SK-N-SH treated with all-trans-retinoic acid at 6 μM for 48 hours (cell line): Measurements from ENCODE around the gene RAB3A.
A peak's percentile ranks its signal among the peaks of the same experiment; 100 is the strongest.

Source experiments
- ATAC-seq: fragments of 200-7000 bp; cut with Tn5 transposase; 3 replicates; pipeline ENCODE4 v1.9.1; 2020; ENCODE audit warnings: mild to moderate bottlenecking, moderate library complexity
- ARNTL ChIP-seq: fragments of 450-650 bp; formaldehyde crosslinking; IDR thresholded peaks from 2 replicates; pipeline ENCODE4 v1.5.0; 2020; ENCODE audit warnings: low read depth, mild to moderate bottlenecking, moderate library complexity, borderline replicate concordance
- BACH2 ChIP-seq: fragments of 250-450 bp; sonication (Bioruptor Pico); IDR thresholded peaks from 2 replicates; pipeline ENCODE4 v1.9.0; 2021; ENCODE audit warnings: mild to moderate bottlenecking, borderline replicate concordance
- ESRRG ChIP-seq: fragments of 250-450 bp; sonication (Bioruptor Pico); IDR thresholded peaks from 2 replicates; pipeline ENCODE4 v1.6.1; 2021; ENCODE audit warnings: mild to moderate bottlenecking
- GLIS3 ChIP-seq: fragments of 250-450 bp; sonication (Bioruptor Pico); IDR thresholded peaks from 2 replicates; pipeline ENCODE4 v1.5.0; 2020; ENCODE audit warnings: mild to moderate bottlenecking, moderate library complexity
- ISL1 ChIP-seq: fragments of 250-450 bp; sonication (Bioruptor Pico); IDR thresholded peaks from 2 replicates; pipeline ENCODE4 v2.1.2; 2022; ENCODE audit warnings: mild to moderate bottlenecking, moderate library complexity
- OSR1 ChIP-seq: fragments of 250-450 bp; sonication (Bioruptor Pico); IDR thresholded peaks from 2 replicates; pipeline ENCODE4 v1.8.0; 2022; ENCODE audit warnings: moderate library complexity, mild to moderate bottlenecking, inconsistent platforms
- RARB ChIP-seq: fragments of 250-450 bp; sonication (Bioruptor Pico); IDR thresholded peaks from 2 replicates; pipeline ENCODE4 v1.8.0; 2021; ENCODE audit warnings: mild to moderate bottlenecking, moderate library complexity
- SNAI2 ChIP-seq: fragments of 250-450 bp; sonication (Bioruptor Pico); IDR thresholded peaks from 2 replicates; pipeline ENCODE4 v1.5.0; 2020; ENCODE audit warnings: mild to moderate bottlenecking, moderate library complexity
- TCF4 ChIP-seq: fragments of 250-450 bp; sonication (Bioruptor Pico); IDR thresholded peaks from 2 replicates; pipeline ENCODE4 v1.8.0; 2021; ENCODE audit warnings: mild to moderate bottlenecking, moderate library complexity, borderline replicate concordance
- TOX ChIP-seq: fragments of 250-450 bp; sonication (Bioruptor Pico); IDR thresholded peaks from 2 replicates; pipeline ENCODE4 v1.8.0; 2021; ENCODE audit warnings: mild to moderate bottlenecking, moderate library complexity, borderline replicate concordance
- ZC3H10 ChIP-seq: fragments of 250-450 bp; sonication (Bioruptor Pico); IDR thresholded peaks from 2 replicates; pipeline ENCODE4 v1.5.1; 2021; ENCODE audit warnings: mild to moderate bottlenecking, moderate library complexity
- ZFP3 ChIP-seq: fragments of 250-450 bp; sonication (Bioruptor Pico); IDR thresholded peaks from 2 replicates; pipeline ENCODE4 v1.5.0; 2020; ENCODE audit warnings: mild to moderate bottlenecking, moderate library complexity
- ZFP30 ChIP-seq: fragments of 450-650 bp; formaldehyde crosslinking; IDR thresholded peaks from 2 replicates; pipeline ENCODE4 v1.5.0; 2022; ENCODE audit warnings: mild to moderate bottlenecking, moderate library complexity
- ZNF565 ChIP-seq: fragments of 450-650 bp; formaldehyde crosslinking; conservative IDR thresholded peaks from 2 replicates; pipeline ENCODE4 v1.5.0; 2020; ENCODE audit warnings: low read depth, mild to moderate bottlenecking, moderate library complexity
- ZNF70 ChIP-seq: fragments of 450-650 bp; formaldehyde crosslinking; IDR thresholded peaks from 2 replicates; pipeline ENCODE4 v1.5.0; 2020; ENCODE audit warnings: mild to moderate bottlenecking, moderate library complexity
- ZNF8 ChIP-seq: fragments of 450-650 bp; formaldehyde crosslinking; IDR thresholded peaks from 2 replicates; pipeline ENCODE4 v1.5.0; 2020; ENCODE audit warnings: mild to moderate bottlenecking, moderate library complexity
- TF ChIP-seq, protein P1 (sequence below): fragments of 250-450 bp; sonication (Bioruptor Pico); IDR thresholded peaks from 2 replicates; pipeline ENCODE4 v1.5.0; 2020; ENCODE audit warnings: mild to moderate bottlenecking, moderate library complexity
- TF ChIP-seq, protein P2 (sequence below): fragments of 250-450 bp; sonication (Bioruptor Pico); IDR thresholded peaks from 2 replicates; pipeline ENCODE4 v1.5.1; 2021; ENCODE audit warnings: mild to moderate bottlenecking, moderate library complexity
- TF ChIP-seq, protein P3 (sequence below): fragments of 250-450 bp; sonication (Bioruptor Pico); IDR thresholded peaks from 2 replicates; pipeline ENCODE4 v1.5.1; 2020; ENCODE audit warnings: low read depth, mild to moderate bottlenecking, moderate library complexity
- TF ChIP-seq, protein P4 (sequence below): fragments of 250-450 bp; sonication (Bioruptor Pico); IDR thresholded peaks from 2 replicates; pipeline ENCODE4 v1.8.0; 2021; ENCODE audit warnings: low read depth, mild to moderate bottlenecking, moderate library complexity, borderline replicate concordance

RAB3A gene

DNA sequence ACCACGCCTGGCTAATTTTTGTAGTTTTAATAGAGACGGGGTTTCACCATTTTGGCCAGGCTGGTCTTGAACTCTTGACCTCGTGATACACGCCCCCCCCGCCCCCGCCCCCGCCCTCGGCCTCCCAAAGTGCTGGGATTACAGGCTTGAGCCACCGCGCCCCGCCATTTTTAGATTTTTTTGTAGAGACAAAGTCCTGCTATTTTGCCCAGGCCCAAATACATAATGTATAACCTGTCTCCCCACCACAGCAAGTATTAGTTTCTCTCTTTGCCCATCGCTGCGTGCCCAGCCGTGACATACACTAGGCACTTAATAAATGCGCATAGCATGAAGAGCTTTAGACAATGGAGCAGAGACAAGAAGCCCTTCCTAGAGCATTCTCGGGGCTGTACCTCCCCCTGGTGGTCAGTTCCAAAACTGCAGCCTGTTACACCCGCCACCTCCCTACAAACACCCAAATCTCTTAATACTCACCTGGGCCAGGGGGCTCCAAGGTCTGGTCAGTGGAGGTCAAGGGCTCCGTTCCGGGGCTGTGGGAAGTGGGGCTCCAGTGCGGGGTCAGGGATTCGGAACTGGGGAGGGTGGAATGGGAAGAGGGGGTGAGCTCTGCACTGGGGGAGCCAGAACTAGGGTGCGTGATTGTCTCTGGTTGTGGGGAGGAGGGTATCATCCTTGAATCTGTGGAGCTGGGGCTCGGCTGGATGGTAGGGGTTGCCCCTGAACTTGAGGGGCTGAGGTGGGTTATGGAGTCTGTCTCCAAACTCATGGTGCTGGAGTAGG lies 47.9 kb upstream of the RAB3A start:
- TF ChIP-seq ISL1 (CRISPR knock-in tag) = no peak
- TF ChIP-seq TCF4 (CRISPR knock-in tag) = no peak
- TF ChIP-seq ZNF70 (CRISPR knock-in tag) = no peak
- TF ChIP-seq SNAI2 (CRISPR knock-in tag) = no peak
- no peak for TF ChIP-seq ZFP30 (CRISPR knock-in tag)
- ATAC-seq = peak; percentile 82

DNA sequence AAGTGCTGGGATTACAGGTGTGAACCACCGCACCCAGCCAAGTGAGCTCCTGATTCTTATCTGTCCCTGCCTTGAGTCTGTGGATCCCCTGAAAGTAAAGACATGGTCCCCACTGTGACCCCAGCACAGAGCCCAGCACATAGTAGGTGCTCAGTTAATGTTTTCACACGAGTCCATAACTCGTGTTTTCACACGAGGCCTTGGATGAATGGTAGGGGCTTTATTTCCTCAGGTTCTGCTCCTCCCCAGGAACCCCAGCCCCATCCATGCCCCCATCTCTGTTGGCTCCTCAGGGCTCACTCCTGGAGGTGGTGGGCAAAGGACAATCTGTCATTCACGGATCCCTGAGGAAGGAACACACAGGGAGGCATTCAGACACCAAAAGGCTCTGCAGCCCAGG lies 46.0 kb upstream of the RAB3A start:
- TF ChIP-seq ESRRG (CRISPR knock-in tag) = no peak
- TF ChIP-seq, protein P1, sequence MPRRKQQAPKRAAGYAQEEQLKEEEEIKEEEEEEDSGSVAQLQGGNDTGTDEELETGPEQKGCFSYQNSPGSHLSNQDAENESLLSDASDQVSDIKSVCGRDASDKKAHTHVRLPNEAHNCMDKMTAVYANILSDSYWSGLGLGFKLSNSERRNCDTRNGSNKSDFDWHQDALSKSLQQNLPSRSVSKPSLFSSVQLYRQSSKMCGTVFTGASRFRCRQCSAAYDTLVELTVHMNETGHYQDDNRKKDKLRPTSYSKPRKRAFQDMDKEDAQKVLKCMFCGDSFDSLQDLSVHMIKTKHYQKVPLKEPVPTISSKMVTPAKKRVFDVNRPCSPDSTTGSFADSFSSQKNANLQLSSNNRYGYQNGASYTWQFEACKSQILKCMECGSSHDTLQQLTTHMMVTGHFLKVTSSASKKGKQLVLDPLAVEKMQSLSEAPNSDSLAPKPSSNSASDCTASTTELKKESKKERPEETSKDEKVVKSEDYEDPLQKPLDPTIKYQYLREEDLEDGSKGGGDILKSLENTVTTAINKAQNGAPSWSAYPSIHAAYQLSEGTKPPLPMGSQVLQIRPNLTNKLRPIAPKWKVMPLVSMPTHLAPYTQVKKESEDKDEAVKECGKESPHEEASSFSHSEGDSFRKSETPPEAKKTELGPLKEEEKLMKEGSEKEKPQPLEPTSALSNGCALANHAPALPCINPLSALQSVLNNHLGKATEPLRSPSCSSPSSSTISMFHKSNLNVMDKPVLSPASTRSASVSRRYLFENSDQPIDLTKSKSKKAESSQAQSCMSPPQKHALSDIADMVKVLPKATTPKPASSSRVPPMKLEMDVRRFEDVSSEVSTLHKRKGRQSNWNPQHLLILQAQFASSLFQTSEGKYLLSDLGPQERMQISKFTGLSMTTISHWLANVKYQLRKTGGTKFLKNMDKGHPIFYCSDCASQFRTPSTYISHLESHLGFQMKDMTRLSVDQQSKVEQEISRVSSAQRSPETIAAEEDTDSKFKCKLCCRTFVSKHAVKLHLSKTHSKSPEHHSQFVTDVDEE (CRISPR knock-in tag) = no peak
- no peak for TF ChIP-seq GLIS3 (CRISPR knock-in tag)
- TF ChIP-seq ZFP30 (CRISPR knock-in tag) = no peak
- no peak for TF ChIP-seq ZNF70 (CRISPR knock-in tag)
- TF ChIP-seq ZNF565 (CRISPR knock-in tag) = no peak
- TF ChIP-seq ZFP3 (CRISPR knock-in tag) = no peak
- no peak for ATAC-seq

DNA sequence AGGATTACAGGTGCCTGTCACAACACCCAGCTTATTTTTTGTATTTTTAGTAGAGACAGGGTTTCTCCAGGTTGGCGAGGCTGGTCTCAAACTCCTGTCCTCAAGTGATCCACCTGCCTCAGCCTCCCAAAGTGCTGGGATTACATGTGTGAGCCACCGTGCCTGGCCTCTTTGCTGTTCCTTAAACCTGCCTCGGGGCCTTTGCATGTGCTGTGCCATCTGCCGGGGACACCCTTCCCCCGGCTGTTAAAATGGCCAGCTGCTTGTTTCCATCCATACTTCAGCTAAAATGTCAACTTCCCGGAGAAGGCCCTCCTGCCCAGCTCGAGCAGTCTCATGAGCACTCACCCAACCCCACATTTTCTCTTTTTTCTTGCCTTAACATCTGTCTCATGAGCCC lies 41.5 kb upstream of the RAB3A start:
- TF ChIP-seq ZNF565 (CRISPR knock-in tag) = no peak
- no peak for TF ChIP-seq ARNTL (CRISPR knock-in tag)
- TF ChIP-seq, protein P2, sequence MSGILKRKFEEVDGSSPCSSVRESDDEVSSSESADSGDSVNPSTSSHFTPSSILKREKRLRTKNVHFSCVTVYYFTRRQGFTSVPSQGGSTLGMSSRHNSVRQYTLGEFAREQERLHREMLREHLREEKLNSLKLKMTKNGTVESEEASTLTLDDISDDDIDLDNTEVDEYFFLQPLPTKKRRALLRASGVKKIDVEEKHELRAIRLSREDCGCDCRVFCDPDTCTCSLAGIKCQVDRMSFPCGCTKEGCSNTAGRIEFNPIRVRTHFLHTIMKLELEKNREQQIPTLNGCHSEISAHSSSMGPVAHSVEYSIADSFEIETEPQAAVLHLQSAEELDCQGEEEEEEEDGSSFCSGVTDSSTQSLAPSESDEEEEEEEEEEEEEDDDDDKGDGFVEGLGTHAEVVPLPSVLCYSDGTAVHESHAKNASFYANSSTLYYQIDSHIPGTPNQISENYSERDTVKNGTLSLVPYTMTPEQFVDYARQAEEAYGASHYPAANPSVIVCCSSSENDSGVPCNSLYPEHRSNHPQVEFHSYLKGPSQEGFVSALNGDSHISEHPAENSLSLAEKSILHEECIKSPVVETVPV (CRISPR knock-in tag) = no peak
- no peak for TF ChIP-seq ZNF70 (CRISPR knock-in tag)
- TF ChIP-seq, protein P3, sequence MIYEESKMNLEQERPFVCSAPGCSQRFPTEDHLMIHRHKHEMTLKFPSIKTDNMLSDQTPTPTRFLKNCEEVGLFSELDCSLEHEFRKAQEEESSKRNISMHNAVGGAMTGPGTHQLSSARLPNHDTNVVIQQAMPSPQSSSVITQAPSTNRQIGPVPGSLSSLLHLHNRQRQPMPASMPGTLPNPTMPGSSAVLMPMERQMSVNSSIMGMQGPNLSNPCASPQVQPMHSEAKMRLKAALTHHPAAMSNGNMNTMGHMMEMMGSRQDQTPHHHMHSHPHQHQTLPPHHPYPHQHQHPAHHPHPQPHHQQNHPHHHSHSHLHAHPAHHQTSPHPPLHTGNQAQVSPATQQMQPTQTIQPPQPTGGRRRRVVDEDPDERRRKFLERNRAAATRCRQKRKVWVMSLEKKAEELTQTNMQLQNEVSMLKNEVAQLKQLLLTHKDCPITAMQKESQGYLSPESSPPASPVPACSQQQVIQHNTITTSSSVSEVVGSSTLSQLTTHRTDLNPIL (CRISPR knock-in tag) = no peak
- no peak for TF ChIP-seq OSR1 (CRISPR knock-in tag)
- no peak for TF ChIP-seq BACH2 (CRISPR knock-in tag)
- TF ChIP-seq SNAI2 (CRISPR knock-in tag) = no peak
- no peak for TF ChIP-seq ESRRG (CRISPR knock-in tag)
- no peak for ATAC-seq

DNA sequence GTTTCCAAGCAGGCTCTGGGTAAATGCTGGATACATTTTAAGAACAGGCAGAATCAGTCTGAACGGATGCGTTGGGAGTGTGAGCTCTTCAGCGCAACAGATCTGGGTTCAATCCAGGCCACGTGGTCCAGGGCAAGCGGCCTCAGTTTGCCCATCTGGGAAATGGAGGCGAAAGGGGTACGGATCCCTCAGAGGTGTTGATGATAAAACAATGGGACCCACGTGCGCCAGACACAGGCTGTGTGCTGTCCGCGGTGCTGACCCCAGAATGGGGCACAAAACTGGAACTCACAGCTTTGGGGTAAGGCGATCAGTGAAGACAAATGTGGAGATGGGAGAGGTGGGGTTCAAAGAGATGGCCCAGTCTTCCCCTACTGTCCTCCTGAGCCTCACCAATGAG lies 35.5 kb upstream of the RAB3A start:
- no peak for ATAC-seq
- TF ChIP-seq ESRRG (CRISPR knock-in tag) = no peak
- TF ChIP-seq ISL1 (CRISPR knock-in tag) = no peak
- TF ChIP-seq ZNF565 (CRISPR knock-in tag) = no peak
- TF ChIP-seq GLIS3 (CRISPR knock-in tag) = no peak
- TF ChIP-seq OSR1 (CRISPR knock-in tag) = no peak
- TF ChIP-seq ZC3H10 (CRISPR knock-in tag) = no peak
- no peak for TF ChIP-seq RARB
- no peak for TF ChIP-seq ZFP3 (CRISPR knock-in tag)
- no peak for TF ChIP-seq TCF4 (CRISPR knock-in tag)

DNA sequence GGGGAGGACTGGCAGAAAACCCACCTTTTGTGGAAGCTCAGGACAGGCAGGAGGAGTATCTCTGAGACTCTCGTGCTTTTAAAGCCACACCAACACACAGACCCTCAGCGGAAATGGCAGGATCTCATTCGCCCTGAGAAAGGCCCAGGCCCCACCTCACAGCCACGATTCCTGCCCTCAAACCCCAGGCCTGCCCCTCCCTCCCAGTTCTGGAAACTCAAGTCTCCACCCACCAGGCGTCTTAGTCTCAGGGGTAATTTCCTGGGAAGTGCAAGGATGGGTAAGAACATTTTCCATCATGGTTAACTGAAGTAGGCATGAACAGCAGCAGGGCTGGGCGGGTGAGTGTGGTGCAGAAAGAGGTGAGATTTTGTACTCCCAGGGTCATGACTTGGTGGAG lies 30.4 kb upstream of the RAB3A start:
- ATAC-seq = no peak
- no peak for TF ChIP-seq TCF4 (CRISPR knock-in tag)
- TF ChIP-seq, protein P4, sequence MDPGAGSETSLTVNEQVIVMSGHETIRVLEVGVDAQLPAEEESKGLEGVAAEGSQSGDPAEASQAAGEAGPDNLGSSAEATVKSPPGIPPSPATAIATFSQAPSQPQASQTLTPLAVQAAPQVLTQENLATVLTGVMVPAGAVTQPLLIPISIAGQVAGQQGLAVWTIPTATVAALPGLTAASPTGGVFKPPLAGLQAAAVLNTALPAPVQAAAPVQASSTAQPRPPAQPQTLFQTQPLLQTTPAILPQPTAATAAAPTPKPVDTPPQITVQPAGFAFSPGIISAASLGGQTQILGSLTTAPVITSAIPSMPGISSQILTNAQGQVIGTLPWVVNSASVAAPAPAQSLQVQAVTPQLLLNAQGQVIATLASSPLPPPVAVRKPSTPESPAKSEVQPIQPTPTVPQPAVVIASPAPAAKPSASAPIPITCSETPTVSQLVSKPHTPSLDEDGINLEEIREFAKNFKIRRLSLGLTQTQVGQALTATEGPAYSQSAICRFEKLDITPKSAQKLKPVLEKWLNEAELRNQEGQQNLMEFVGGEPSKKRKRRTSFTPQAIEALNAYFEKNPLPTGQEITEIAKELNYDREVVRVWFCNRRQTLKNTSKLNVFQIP (CRISPR knock-in tag) = no peak
- TF ChIP-seq, protein P3 (CRISPR knock-in tag) = no peak
- no peak for TF ChIP-seq ZNF565 (CRISPR knock-in tag)
- no peak for TF ChIP-seq ZNF8 (CRISPR knock-in tag)
- TF ChIP-seq ZC3H10 (CRISPR knock-in tag) = no peak
- TF ChIP-seq SNAI2 (CRISPR knock-in tag) = no peak
- TF ChIP-seq GLIS3 (CRISPR knock-in tag) = no peak
- TF ChIP-seq RARB = no peak
- no peak for TF ChIP-seq ISL1 (CRISPR knock-in tag)
- no peak for TF ChIP-seq ZNF70 (CRISPR knock-in tag)
- TF ChIP-seq ARNTL (CRISPR knock-in tag) = no peak
- no peak for TF ChIP-seq TOX (CRISPR knock-in tag)
- no peak for TF ChIP-seq OSR1 (CRISPR knock-in tag)
- TF ChIP-seq, protein P1 (CRISPR knock-in tag) = no peak
